GM12891 (cell line): Measurements from ENCODE around the gene CCL5.
A peak's percentile ranks its signal among the peaks of the same experiment; 100 is the strongest.

Experiments
- PAX5 ChIP-seq: IDR thresholded peaks from 2 replicates; pipeline ENCODE4 v1.6.1; 2011; ENCODE audit warnings: low read length, moderate library complexity, mild to moderate bottlenecking; ENCODE audit not compliant: insufficient read depth, severe bottlenecking
- POLR2A ChIP-seq: IDR thresholded peaks from 2 replicates; pipeline ENCODE4 v1.6.1; 2011; ENCODE audit warnings: low read depth, low read length, control low read depth
- POLR2AphosphoS5 ChIP-seq: IDR thresholded peaks from 2 replicates; pipeline ENCODE4 v1.6.1; 2011; ENCODE audit warnings: low read depth, low read length, control low read depth
- SPI1 ChIP-seq: IDR thresholded peaks from 2 replicates; pipeline ENCODE4 v1.6.1; 2011; ENCODE audit warnings: low read depth, low read length, control low read depth

DNA sequence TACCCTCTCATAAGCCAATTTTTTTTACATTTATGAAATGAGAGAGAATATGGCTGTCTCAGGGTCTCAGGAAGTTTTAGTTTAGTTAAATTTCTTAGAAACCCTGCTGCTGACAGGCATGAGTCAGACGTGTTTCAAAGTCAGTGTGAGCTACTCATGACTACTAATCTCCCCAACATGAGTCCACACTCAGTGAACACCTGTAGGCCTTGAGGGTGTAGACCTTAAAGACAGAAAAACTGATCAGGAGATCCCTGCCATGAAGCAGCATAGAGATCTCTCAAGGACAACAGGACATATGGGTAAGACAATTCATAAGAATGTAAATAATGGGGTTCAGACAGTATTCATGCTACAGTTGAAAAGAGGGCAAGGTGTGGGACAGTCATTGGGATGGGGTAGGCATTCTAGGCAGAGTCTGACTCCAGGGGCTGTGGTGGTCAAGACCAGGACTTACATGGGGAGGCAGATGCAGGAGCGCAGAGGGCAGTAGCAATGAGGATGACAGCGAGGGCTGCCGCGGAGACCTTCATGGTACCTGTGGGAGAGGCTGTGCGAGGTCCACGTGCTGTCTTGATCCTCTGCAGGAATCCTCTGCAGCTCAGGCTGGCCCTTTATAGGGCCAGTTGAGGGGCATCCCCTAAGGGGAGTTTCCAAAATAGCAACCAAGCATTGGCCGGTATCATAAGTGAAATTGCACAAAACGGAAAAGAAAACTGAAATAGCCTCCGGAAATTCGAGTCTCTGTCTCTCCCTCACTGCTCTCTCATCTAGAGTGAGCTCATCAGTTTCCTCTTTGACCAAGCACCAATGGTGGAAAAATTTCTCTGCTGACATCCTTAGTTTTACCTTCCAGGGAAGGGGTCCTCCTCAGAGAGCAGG lies at the start of gene CCL5:
- TF ChIP-seq POLR2AphosphoS5, result peak; percentile 98
- peak; percentile 98 for TF ChIP-seq POLR2A
- no peak for TF ChIP-seq PAX5
- TF ChIP-seq SPI1, result 0 out of 2 replicates have a peak, but pooled peaks have one; percentile 4
